GM04503 (cell line): ENCODE results near the gene YPEL5.
"Not testable (repeated sequence)": the region's sequence is repeated elsewhere in the genome, so short reads cannot be mapped to it uniquely, and the experiment has no call there.

Experiments
- DNase-seq: peaks from one replicate; pipeline ENCODE4 v3.0.0-alpha.2; 2012; ENCODE audit warnings: low read depth

Gene YPEL5

GRCh38 chr2:30136764-30137444 is 9.9 kb upstream of the YPEL5 start:
- no peak for DNase-seq

- DNase-seq = no peak
Observed at GRCh38 chr2:30139131-30139870, 7.5 kb upstream of the YPEL5 start.

- DNase-seq = no peak
Observed at GRCh38 chr2:30141136-30141535, 5.7 kb upstream of the YPEL5 start.

GRCh38 chr2:30144260-30144659 is 2.5 kb upstream of the YPEL5 start:
- DNase-seq = no peak

GRCh38 chr2:30144951-30145350 is 1.9 kb upstream of the YPEL5 start:
- DNase-seq = not testable (repeated sequence)

- no peak for DNase-seq
Observed at GRCh38 chr2:30145826-30146336, 926 bp upstream of the YPEL5 start.

- no peak for DNase-seq
Observed at GRCh38 chr2:30147196-30147714, 448 bp downstream of the YPEL5 start.

GRCh38 chr2:30147715-30148610 is 1.2 kb downstream of the YPEL5 start:
- no peak for DNase-seq

GRCh38 chr2:30148850-30149249 is 2.0 kb downstream of the YPEL5 start:
- DNase-seq = no peak

GRCh38 chr2:30149513-30149912 is 2.7 kb downstream of the YPEL5 start:
- DNase-seq = no peak

- DNase-seq = no peak
Observed at GRCh38 chr2:30149976-30150375, 3.2 kb downstream of the YPEL5 start.

- no peak for DNase-seq
Observed at GRCh38 chr2:30150786-30151185, 4.0 kb downstream of the YPEL5 start.

- no peak for DNase-seq
Observed at GRCh38 chr2:30152385-30152784, 5.6 kb downstream of the YPEL5 start.

- no peak for DNase-seq
Observed at GRCh38 chr2:30155202-30155601, 8.4 kb downstream of the YPEL5 start.

- no peak for DNase-seq
Observed at GRCh38 chr2:30155889-30156658, 9.3 kb downstream of the YPEL5 start.

GRCh38 chr2:30157616-30158015 is 10.8 kb downstream of the YPEL5 start:
- DNase-seq = no peak

- no peak for DNase-seq
Observed at GRCh38 chr2:30159766-30160165, 13.0 kb downstream of the YPEL5 start.

GRCh38 chr2:30161929-30162706 is 15.3 kb downstream of the YPEL5 start:
- no peak for DNase-seq

- no peak for DNase-seq
Observed at GRCh38 chr2:30162806-30163205, 16.0 kb downstream of the YPEL5 start.

GRCh38 chr2:30164131-30164925 is 17.5 kb downstream of the YPEL5 start:
- no peak for DNase-seq
